Psoas muscle (tissue), 8 donors: ENCODE measurements around the gene FOS. TPM values are rescaled to one million over a fixed set of nuclear protein-coding genes. Genes with fewer than 3 reads are reported as not detected.

Experiments used
- ATAC-seq, 4 donors: fragments of 200-7000 bp; cut with Tn5 transposase; one replicate each; pipeline ENCODE4 v1.9.1; 2020; ENCODE audit warnings: moderate library complexity in 3 of 4, mild to moderate bottlenecking in 2 of 4
- DNase-seq, 2 donors: peaks; one replicate each; pipeline ENCODE4 v3.0.0-alpha.2; 2020
- H3K27ac ChIP-seq: fragments of 200-600 bp; one replicate; pipeline ENCODE4 v1.8.0; 2022
- H3K27me3 ChIP-seq, 3 donors: fragments of 200-600 bp in 1 of 3; one replicate each; pipeline versions ENCODE4 v1.6.1 to v1.8.0; 2013 to 2022; ENCODE audit warnings: low read length in 2 of 3, mild to moderate bottlenecking in 2 of 3, moderate library complexity in 1 of 3; ENCODE audit not compliant: insufficient read depth in 3 of 3
- H3K36me3 ChIP-seq, 2 donors: fragments of 200-600 bp in 1 of 2; one replicate each; pipeline versions ENCODE4 v1.6.1 to v1.8.0; 2013 to 2022; ENCODE audit warnings: low read depth in 1 of 2, mild to moderate bottlenecking in 1 of 2, moderate library complexity in 1 of 2; ENCODE audit not compliant: insufficient read depth in 1 of 2
- H3K4me1 ChIP-seq: fragments of 200-600 bp; one replicate; pipeline ENCODE4 v1.8.0; 2022
- H3K4me3 ChIP-seq: fragments of 200-600 bp; one replicate; pipeline ENCODE4 v1.8.0; 2022; ENCODE audit warnings: mild to moderate bottlenecking
- H3K9me3 ChIP-seq: fragments of 200-600 bp; one replicate; pipeline ENCODE4 v1.8.0; 2022
- WGBS, 3 donors: extraction: QIAGEN DNeasy Blood & Tissue Kit; methylation state at CpG; one replicate each; pipeline versions ENCODE4 v1.1.6 to v1.1.7; 2013; 5-methylcytosine and 5-hydroxymethylcytosine counted together
- intact Hi-C, 2 donors: fragments of 100-400 bp; cut with DNase I; formaldehyde crosslinking; loops; one replicate each; pipeline versions ENCODE4 v1.11.0 to v1.14.2; 2022
- polyA plus RNA-seq, 3 donors: library from polyadenylated mRNA; stranded (reverse); fragments of 200-250 nt; gene quantifications; one replicate each; pipeline ENCODE4 v1.2.3, GENCODE V29; 2013
- total RNA-seq, 4 donors: library from RNA; stranded (reverse); fragmentation: NEBNext Ultra II Directional in 2 of 4; extraction: Animal tissue kit (Norgen Biotek cat#: 25700) in 2 of 4; gene quantifications; one replicate each; pipeline versions ENCODE4 v1.2.1 to v1.2.4, GENCODE V29; 2021 to 2023
- TF ChIP-seq, protein P1 (sequence below): fragments of 200-600 bp; IDR thresholded peaks from one replicate; pipeline ENCODE4 v1.8.0; 2022; ENCODE audit warnings: antibody characterized with exemption
- donor health status: healthy with polysubstance abuse.
- donor health status: DM: no; HTN: no; CAD: no; lungs with moderate emphysema.
- donor health status: Bipolar disorder and iron deficiency.
- donor health status: healthy.
- donor health status: DM: yes; HTN: yes; CAD: no.
- donor health status: DM: no; HTN: no; CAD: no.
- donor health status: DM: no; HTN: no; CAD: no.
- donor health status: DM: yes; HTN: yes; CAD: no.

Gene FOS
- total and polyA plus RNA-seq, 7 donors: 15.5 to 279 (median 51.0) TPM

DNA sequence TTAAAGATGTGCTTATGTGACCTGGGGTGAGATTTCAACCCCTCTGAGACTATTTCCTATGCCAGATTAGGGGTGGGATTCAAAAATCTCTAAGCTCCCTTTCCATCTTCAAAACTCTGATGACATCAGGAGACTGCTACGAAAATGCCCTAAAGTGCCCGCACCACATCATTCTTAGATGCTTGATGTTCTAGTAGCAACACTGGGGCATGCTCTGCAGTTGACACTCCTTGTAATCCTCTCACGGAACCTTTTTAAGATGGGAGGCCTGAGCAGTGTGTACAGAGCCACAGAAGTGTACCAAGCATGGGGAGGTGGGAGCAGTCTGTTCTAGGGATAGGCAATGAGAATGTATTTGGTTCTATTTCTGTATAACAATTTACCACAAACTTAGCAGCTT lies 12.2 kb downstream of the FOS start:
- no peaks in the 10 kb centered on the region for H3K27me3 ChIP-seq
- H3K36me3 ChIP-seq: no peaks in the 10 kb centered on the region
- TF ChIP-seq, protein P1, sequence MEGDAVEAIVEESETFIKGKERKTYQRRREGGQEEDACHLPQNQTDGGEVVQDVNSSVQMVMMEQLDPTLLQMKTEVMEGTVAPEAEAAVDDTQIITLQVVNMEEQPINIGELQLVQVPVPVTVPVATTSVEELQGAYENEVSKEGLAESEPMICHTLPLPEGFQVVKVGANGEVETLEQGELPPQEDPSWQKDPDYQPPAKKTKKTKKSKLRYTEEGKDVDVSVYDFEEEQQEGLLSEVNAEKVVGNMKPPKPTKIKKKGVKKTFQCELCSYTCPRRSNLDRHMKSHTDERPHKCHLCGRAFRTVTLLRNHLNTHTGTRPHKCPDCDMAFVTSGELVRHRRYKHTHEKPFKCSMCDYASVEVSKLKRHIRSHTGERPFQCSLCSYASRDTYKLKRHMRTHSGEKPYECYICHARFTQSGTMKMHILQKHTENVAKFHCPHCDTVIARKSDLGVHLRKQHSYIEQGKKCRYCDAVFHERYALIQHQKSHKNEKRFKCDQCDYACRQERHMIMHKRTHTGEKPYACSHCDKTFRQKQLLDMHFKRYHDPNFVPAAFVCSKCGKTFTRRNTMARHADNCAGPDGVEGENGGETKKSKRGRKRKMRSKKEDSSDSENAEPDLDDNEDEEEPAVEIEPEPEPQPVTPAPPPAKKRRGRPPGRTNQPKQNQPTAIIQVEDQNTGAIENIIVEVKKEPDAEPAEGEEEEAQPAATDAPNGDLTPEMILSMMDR: no peak
- no peaks in the 10 kb centered on the region for H3K9me3 ChIP-seq
- no peak overlapping the region for H3K4me3 ChIP-seq
- ATAC-seq (no peak), DNase-seq (no peak)
- no peak overlapping the region for H3K27ac ChIP-seq
- H3K4me1 ChIP-seq: peaks cover 35% of the 10 kb centered on the region
- WGBS, 3 donors: 81 to 86% (median 81%) methylated on average over 3 of the region's 3 CpGs
- intact Hi-C loops: loop anchor here in 1 of 2 donors (10.0 kb wide), 1 partner anchor 46 kb away; no protein-coding TSS in a partner anchor

DNA sequence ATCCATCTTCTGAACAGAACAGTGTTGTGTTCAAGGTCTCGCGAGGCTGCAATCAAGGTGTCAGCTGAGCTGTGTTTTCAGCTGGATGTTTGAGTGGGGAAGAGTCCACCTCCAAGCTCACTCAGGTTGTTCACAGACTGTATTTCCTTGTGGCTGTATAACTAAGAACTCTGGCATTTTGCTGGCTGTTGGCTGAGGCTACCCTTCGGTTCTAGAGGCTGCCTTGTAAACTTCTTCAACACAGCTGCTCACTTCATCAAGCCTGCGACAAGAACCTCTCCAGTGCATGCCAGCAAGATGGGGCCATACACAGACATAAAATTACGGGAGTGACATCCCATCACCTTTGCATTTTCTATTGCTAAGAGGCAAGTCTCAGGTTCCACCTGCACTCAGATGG lies 12.7 kb downstream of the FOS start:
- Histone ChIP-seq H3K4me3 (no peak overlapping the region), H3K9me3 (no peaks in the 10 kb centered on the region), H3K27me3 (no peaks in the 10 kb centered on the region), H3K4me1 (peaks cover 31% of the 10 kb centered on the region), H3K36me3 (no peaks in the 10 kb centered on the region), H3K27ac (no peak overlapping the region)
- TF ChIP-seq, protein P1: no peak
- intact Hi-C loops: loop anchor here in 1 of 2 donors (10.0 kb wide), 1 partner anchor 47 kb away; no protein-coding TSS in a partner anchor
- 76 to 90% (median 83%) methylated on average over 5 of the region's 5 CpGs for WGBS, 3 donors
- DNase-seq (no peak), ATAC-seq (no peak)

DNA sequence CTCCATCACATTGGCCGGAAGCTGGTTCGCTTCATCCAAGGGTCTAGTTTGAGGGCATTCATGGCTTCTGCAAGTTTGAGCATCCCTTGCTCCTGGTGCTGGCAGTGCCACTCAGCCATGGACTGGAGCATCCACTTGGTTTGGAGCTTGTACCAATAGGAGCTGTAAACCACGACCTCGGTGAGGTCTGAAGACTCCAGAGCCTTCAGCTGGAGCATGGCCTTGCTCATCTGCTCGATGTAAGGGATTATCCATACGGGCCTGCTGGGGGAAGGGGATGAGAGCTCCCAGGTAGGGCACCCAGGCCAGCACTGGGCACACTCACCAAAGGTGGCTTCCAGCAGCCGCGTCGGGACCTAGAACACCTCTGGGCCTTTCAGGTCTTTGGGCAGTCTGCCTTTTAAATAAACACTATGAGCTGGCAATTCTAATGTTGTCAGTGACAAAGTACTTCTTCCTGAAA lies 13.5 kb downstream of the FOS start:
- Histone ChIP-seq H3K4me3 (no peak overlapping the region), H3K27ac (no peak overlapping the region), H3K27me3 (no peaks in the 10 kb centered on the region), H3K9me3 (no peaks in the 10 kb centered on the region), H3K4me1 (peaks cover 23% of the 10 kb centered on the region), H3K36me3 (no peaks in the 10 kb centered on the region)
- 76 to 84% (median 82%) methylated on average over 9 of the region's 9 CpGs for WGBS, 3 donors
- ATAC-seq: no peak
- TF ChIP-seq, protein P1: no peak
- DNase-seq: no peak
- intact Hi-C loops: loop anchor here in 1 of 2 donors (10.0 kb wide), 1 partner anchor 47 kb away; no protein-coding TSS in a partner anchor

DNA sequence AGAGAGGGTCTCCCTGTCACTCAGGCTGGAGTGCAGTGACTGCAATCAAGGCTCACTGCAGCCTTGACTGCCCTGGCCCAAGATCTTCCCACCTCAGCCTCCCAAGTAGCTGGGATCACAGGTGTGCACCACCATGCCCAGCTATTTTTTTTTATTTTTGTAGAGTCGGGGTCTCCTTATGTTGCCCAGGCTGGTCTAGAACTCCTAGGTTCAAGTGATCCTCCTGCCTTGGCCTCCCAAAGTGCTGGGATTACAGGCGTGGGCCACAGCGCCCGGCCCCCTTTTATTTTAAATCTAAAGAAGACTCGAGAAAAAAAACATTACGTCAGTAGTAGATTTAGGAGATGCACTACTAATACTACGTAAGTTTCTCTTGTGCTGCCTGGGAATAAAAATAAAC lies 14.3 kb downstream of the FOS start:
- H3K27me3 ChIP-seq: no peaks in the 10 kb centered on the region
- intact Hi-C loops: loop anchor here in 1 of 2 donors (10.0 kb wide), 1 partner anchor 48 kb away; no protein-coding TSS in a partner anchor

More for the DNA sequence above, 14.3 kb downstream of the FOS start:
- TF ChIP-seq, protein P1: no peak
- H3K36me3 ChIP-seq: no peaks in the 10 kb centered on the region
- H3K4me3 ChIP-seq: no peak overlapping the region
- H3K4me1 ChIP-seq: peaks cover 15% of the 10 kb centered on the region
- ATAC-seq: no peak
- no peak for DNase-seq
- H3K27ac ChIP-seq: no peak overlapping the region
- no peaks in the 10 kb centered on the region for H3K9me3 ChIP-seq
- WGBS, 3 donors: 93 to 96% (median 96%) methylated on average over 7 of the region's 7 CpGs
